GM10266 (cell line): ENCODE measurements around the gene BACH2.

ENCODE experiments used
- DNase-seq: peaks from one replicate; pipeline ENCODE4 v3.0.0; 2012; ENCODE audit errors: extremely low spot score
- CTCF ChIP-seq: IDR thresholded peaks from 2 replicates; pipeline ENCODE4 v1.5.1; 2012; ENCODE audit warnings: mild to moderate bottlenecking, low read depth; ENCODE audit not compliant: control insufficient read depth, insufficient read depth; ENCODE audit errors: missing control alignments

Gene BACH2

GRCh38 chr6:90100059-90100665 lies 196.5 kb downstream of the BACH2 start:
- no peak for DNase-seq
- no peak for TF ChIP-seq CTCF

- DNase-seq, result no peak
These were observed 198.0 kb downstream of the BACH2 start for GRCh38 chr6:90098627-90099026.

GRCh38 chr6:90098001-90098531 lies 198.6 kb downstream of the BACH2 start:
- no peak for DNase-seq
- no peak for TF ChIP-seq CTCF

More at GRCh38 chr6:90098627-90099026, 198.0 kb downstream of the BACH2 start:
- no peak for TF ChIP-seq CTCF

- no peak for TF ChIP-seq CTCF
- no peak for DNase-seq
These were observed 199.3 kb downstream of the BACH2 start for GRCh38 chr6:90097356-90097755.

- TF ChIP-seq CTCF, result no peak
- DNase-seq, result no peak
These were observed 199.8 kb downstream of the BACH2 start for GRCh38 chr6:90096818-90097217.

- no peak for DNase-seq
- TF ChIP-seq CTCF, result no peak
These were observed 200.9 kb downstream of the BACH2 start for GRCh38 chr6:90095788-90096187.

- no peak for DNase-seq
- TF ChIP-seq CTCF, result no peak
These were observed 201.5 kb downstream of the BACH2 start for GRCh38 chr6:90095145-90095544.
